ENCODE results near the gene LRPAP1. TPM values are rescaled to one million over a fixed set of nuclear protein-coding genes. Genes with fewer than 3 reads are reported as not detected.
A peak's percentile ranks its signal among the peaks of the same experiment; 100 is the strongest.
"Not testable (repeated sequence)": the region's sequence is repeated elsewhere in the genome, so short reads cannot be mapped to it uniquely, and the experiment has no call there.

The LRPAP1 gene
- total and polyA plus RNA-seq, 8 donors: 31.5 to 92.0 (median 52.8) TPM

GRCh38 chr4:3557088-3557492 is 24.9 kb upstream of the LRPAP1 start:
- H3K4me3 ChIP-seq; intact Hi-C loops (cut with DNase I; ENCODE audit: low total_unique reads); H3K9me3 ChIP-seq; H3K4me1 ChIP-seq; H3K36me3 ChIP-seq; H3K27ac ChIP-seq: not testable (repeated sequence)
- DNase-seq: peak in 1 of 2 donors; percentile 46
- 58 to 71% (median 70%) methylated on average over 9 of the region's 9 CpGs for WGBS, 5 donors
- peaks cover 0 to 27% (median 0%) of the 10 kb centered on the region in 3 donors for H3K27me3 ChIP-seq

GRCh38 chr4:3556244-3556867 is 24.1 kb upstream of the LRPAP1 start:
- H3K4me1 ChIP-seq; H3K4me3 ChIP-seq; DNase-seq; H3K36me3 ChIP-seq; intact Hi-C loops (cut with DNase I; ENCODE audit: low total_unique reads); H3K9me3 ChIP-seq: not testable (repeated sequence)
- Histone ChIP-seq H3K27me3 (peaks cover 0 to 27% (median 0%) of the 10 kb centered on the region in 3 donors), H3K27ac (peak overlapping the region in 1 of 5 donors; percentile 22)
- 60 to 80% (median 68%) methylated on average over 2 to 17 of the region's 17 CpGs for WGBS, 5 donors

GRCh38 chr4:3555459-3556070 is 23.3 kb upstream of the LRPAP1 start:
- H3K4me1 ChIP-seq; intact Hi-C loops (cut with DNase I; ENCODE audit: low total_unique reads); H3K27ac ChIP-seq; H3K9me3 ChIP-seq; H3K36me3 ChIP-seq; DNase-seq; H3K4me3 ChIP-seq: not testable (repeated sequence)
- 73 to 81% (median 74%) methylated on average over 17 to 18 of the region's 18 CpGs for WGBS, 5 donors
- H3K27me3 ChIP-seq: peaks cover 0 to 27% (median 0%) of the 10 kb centered on the region in 3 donors

GRCh38 chr4:3551366-3551765 is 19.1 kb upstream of the LRPAP1 start:
- H3K4me1 ChIP-seq; H3K36me3 ChIP-seq; H3K4me3 ChIP-seq; intact Hi-C loops (cut with DNase I; ENCODE audit: low total_unique reads); DNase-seq; H3K27me3 ChIP-seq; H3K27ac ChIP-seq; H3K9me3 ChIP-seq: not testable (repeated sequence)
- WGBS, 5 donors: 79 to 93% (median 88%) methylated on average over 5 of the region's 7 CpGs

- H3K36me3 ChIP-seq; H3K4me3 ChIP-seq; H3K9me3 ChIP-seq; H3K4me1 ChIP-seq; H3K27ac ChIP-seq; H3K27me3 ChIP-seq; DNase-seq; intact Hi-C loops (cut with DNase I; ENCODE audit: low total_unique reads): not testable (repeated sequence)
- 85 to 93% (median 91%) methylated on average over 12 of the region's 12 CpGs for WGBS, 5 donors
Measured at GRCh38 chr4:3550792-3551325, 18.6 kb upstream of the LRPAP1 start.

- H3K36me3 ChIP-seq; intact Hi-C loops (cut with DNase I; ENCODE audit: low total_unique reads); H3K27me3 ChIP-seq; H3K4me3 ChIP-seq; DNase-seq; H3K4me1 ChIP-seq; H3K27ac ChIP-seq; H3K9me3 ChIP-seq: not testable (repeated sequence)
- WGBS, 5 donors: 88 to 97% (median 95%) methylated on average over 3 to 6 of the region's 6 CpGs
Measured at GRCh38 chr4:3550041-3550440, 17.8 kb upstream of the LRPAP1 start.

GRCh38 chr4:3549694-3550001 is 17.4 kb upstream of the LRPAP1 start:
- H3K4me1 ChIP-seq; H3K4me3 ChIP-seq; H3K27ac ChIP-seq; intact Hi-C loops (cut with DNase I; ENCODE audit: low total_unique reads); H3K27me3 ChIP-seq; H3K36me3 ChIP-seq; H3K9me3 ChIP-seq; DNase-seq: not testable (repeated sequence)
- 80 to 88% (median 85%) methylated on average over 3 to 6 of the region's 6 CpGs for WGBS, 5 donors

- H3K36me3 ChIP-seq; H3K4me1 ChIP-seq; H3K27me3 ChIP-seq; H3K4me3 ChIP-seq; DNase-seq; H3K27ac ChIP-seq; intact Hi-C loops (cut with DNase I; ENCODE audit: low total_unique reads); H3K9me3 ChIP-seq: not testable (repeated sequence)
- 82 to 89% (median 86%) methylated on average over 9 to 21 of the region's 21 CpGs for WGBS, 5 donors
Measured at GRCh38 chr4:3548991-3549693, 16.9 kb upstream of the LRPAP1 start.

- intact Hi-C loops (cut with DNase I; ENCODE audit: low total_unique reads); H3K27ac ChIP-seq; H3K27me3 ChIP-seq; H3K4me3 ChIP-seq; DNase-seq; H3K9me3 ChIP-seq; H3K36me3 ChIP-seq; H3K4me1 ChIP-seq: not testable (repeated sequence)
- WGBS, 5 donors: 50 to 69% (median 61%) methylated on average over 4 of the region's 4 CpGs
Measured at GRCh38 chr4:3546721-3547120, 14.5 kb upstream of the LRPAP1 start.

GRCh38 chr4:3545351-3545750 is 13.1 kb upstream of the LRPAP1 start:
- H3K9me3 ChIP-seq; H3K36me3 ChIP-seq; intact Hi-C loops (cut with DNase I; ENCODE audit: low total_unique reads); H3K27me3 ChIP-seq; H3K27ac ChIP-seq; H3K4me3 ChIP-seq; DNase-seq; H3K4me1 ChIP-seq: not testable (repeated sequence)
- WGBS, 5 donors: 72 to 90% (median 89%) methylated on average over 4 to 8 of the region's 8 CpGs

- H3K9me3 ChIP-seq; intact Hi-C loops (cut with DNase I; ENCODE audit: low total_unique reads); H3K27me3 ChIP-seq; H3K27ac ChIP-seq; H3K36me3 ChIP-seq; H3K4me3 ChIP-seq; H3K4me1 ChIP-seq: not testable (repeated sequence)
- WGBS, 5 donors: 47 to 68% (median 54%) methylated on average over 14 to 22 of the region's 22 CpGs
- peak in 1 of 2 donors; percentile 62 for DNase-seq
Measured at GRCh38 chr4:3544259-3545025, 12.2 kb upstream of the LRPAP1 start.

All from stomach (tissue), 9 donors.